HCT116 (cell line): Measurements from ENCODE around the gene TNRC18.
"Not testable (repeated sequence)": the region's sequence is repeated elsewhere in the genome, so short reads cannot be mapped to it uniquely, and the experiment has no call there.

Source experiments
- CTCF ChIP-seq, 3 experiments: fragments of 200-600 bp in 1 of 3; sonication (generic) in 1 of 3; IDR thresholded peaks in 2 of 3; conservative IDR thresholded peaks in 1 of 3; 2 replicates each; pipeline ENCODE4 v1.5.1; 2012 to 2017; ENCODE audit warnings: low read depth in 2 of 3, low read length in 2 of 3, antibody characterized with exemption in 1 of 3, borderline replicate concordance in 1 of 3, control low read depth in 1 of 3, mild to moderate bottlenecking in 1 of 3, mixed read lengths in 1 of 3, mixed run types in 1 of 3, moderate library complexity in 1 of 3; ENCODE audit not compliant: insufficient read depth in 1 of 3
- EGR1 ChIP-seq: IDR thresholded peaks from 2 replicates; pipeline ENCODE4 v1.6.1; 2012; ENCODE audit warnings: low read depth
- EZH2 ChIP-seq: fragments of 200-600 bp; sonication (generic); IDR thresholded peaks from 2 replicates; pipeline ENCODE4 v1.6.1; 2017; ENCODE audit warnings: antibody characterized with exemption, mixed run types
- POLR2A ChIP-seq: IDR thresholded peaks from 2 replicates; pipeline ENCODE4 v1.7.0; 2011; ENCODE audit warnings: borderline replicate concordance; ENCODE audit not compliant: insufficient read depth, insufficient read length; ENCODE audit errors: extremely low read depth
- REST ChIP-seq: IDR thresholded peaks from 2 replicates; pipeline ENCODE4 v1.6.1; 2012; ENCODE audit warnings: low read depth
- SIN3A ChIP-seq: IDR thresholded peaks from 2 replicates; pipeline ENCODE4 v1.6.1; 2012; ENCODE audit warnings: low read depth
- YY1 ChIP-seq: IDR thresholded peaks from 2 replicates; pipeline ENCODE4 v1.6.1; 2011; ENCODE audit warnings: low read length, low read depth, moderate library complexity, mild to moderate bottlenecking; ENCODE audit not compliant: insufficient replicate concordance; ENCODE audit errors: extremely low read depth
- ZNF274 ChIP-seq: fragments of 200-500 bp; sonication (Bioruptor generic); IDR thresholded peaks from 2 replicates; pipeline ENCODE4 v1.6.1; 2014; ENCODE audit warnings: mild to moderate bottlenecking, low read depth, low read length, inconsistent platforms

GRCh38 chr7:5274985-5275431 is 148.6 kb downstream of the TNRC18 start:
- not testable (repeated sequence) for TF ChIP-seq CTCF (IDR thresholded peaks at IDR 0.05 in 2 of 3, conservative IDR thresholded peaks at IDR 0.05 in 1 of 3; ENCODE audit: borderline replicate concordance in 1 of 3, insufficient read depth in 1 of 3, low read depth in 2 of 3, low read length in 2 of 3); EZH2; ZNF274; EGR1; POLR2A; SIN3A; REST; YY1
